HG02623 (cell line): ENCODE data around the gene SLX9.
"Not testable (repeated sequence)": the region's sequence is repeated elsewhere in the genome, so short reads cannot be mapped to it uniquely, and the experiment has no call there.

Source experiments
- ATAC-seq: cut with Tn5 transposase; IDR thresholded peaks from one replicate; pipeline ENCODE4 v1.9.1; 2021; ENCODE audit warnings: moderate library complexity; ENCODE audit not compliant: unreplicated experiment

SLX9 gene

DNA sequence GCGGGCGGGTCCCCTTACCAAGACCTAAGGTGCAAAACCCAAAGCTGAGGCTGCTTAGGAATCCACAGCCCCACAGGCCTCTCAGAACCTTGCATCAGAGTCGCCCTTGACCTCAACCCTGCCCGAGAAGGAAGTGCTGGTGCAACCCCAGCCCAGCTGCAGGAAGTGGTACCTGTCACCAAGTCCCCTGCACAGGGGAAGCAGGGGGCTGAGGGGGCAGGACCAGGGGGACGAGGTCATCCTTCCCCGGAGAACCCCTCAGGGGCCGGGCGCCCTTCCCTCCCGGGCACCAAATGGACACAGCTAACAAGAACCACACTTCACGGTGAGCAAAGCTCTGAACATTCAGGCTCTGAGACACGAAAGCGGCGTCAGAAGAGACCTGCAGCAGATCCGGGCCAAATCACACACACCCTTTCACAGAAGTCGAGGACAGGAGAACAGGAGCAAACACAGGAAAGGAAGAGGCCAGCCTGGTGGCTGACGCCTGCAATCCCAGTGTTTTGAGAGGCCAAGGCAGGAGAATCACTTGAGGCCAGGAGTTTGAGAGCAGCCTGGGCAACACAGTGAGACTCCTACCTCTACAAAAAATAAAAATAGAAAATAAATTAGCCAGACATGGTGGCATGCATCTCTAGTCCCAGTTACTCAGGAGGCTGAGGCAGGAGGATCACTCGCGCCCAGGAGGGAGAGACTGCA, 25.5 kb upstream of the SLX9 start:
- ATAC-seq: peak; percentile 46

DNA sequence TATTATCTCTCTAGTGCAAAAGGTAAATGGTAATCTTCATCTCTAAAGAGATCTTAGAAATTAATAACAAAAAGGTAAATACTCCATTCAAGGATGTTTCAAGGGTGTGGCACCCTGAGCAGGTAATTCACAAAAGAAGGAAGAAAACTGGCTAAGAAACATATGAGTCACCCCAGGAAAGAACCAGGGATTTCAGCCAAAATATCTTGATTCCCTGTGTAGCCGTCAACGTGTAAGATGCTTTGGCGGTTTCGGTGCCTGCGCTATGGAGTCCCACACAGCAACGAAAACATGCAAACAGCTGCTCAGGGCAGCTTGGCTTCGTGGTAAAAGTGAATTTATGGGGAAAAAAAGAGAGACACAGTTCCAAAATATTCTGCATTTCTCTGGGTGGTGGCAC, 22.9 kb upstream of the SLX9 start:
- ATAC-seq: no peak

- ATAC-seq: no peak
Measured at GRCh38 chr21:44917446-44918106, 22.3 kb upstream of the SLX9 start.

GRCh38 chr21:44918107-44918470, 21.7 kb upstream of the SLX9 start:
- ATAC-seq: no peak

GRCh38 chr21:44918581-44919033, 21.2 kb upstream of the SLX9 start:
- ATAC-seq: no peak

DNA sequence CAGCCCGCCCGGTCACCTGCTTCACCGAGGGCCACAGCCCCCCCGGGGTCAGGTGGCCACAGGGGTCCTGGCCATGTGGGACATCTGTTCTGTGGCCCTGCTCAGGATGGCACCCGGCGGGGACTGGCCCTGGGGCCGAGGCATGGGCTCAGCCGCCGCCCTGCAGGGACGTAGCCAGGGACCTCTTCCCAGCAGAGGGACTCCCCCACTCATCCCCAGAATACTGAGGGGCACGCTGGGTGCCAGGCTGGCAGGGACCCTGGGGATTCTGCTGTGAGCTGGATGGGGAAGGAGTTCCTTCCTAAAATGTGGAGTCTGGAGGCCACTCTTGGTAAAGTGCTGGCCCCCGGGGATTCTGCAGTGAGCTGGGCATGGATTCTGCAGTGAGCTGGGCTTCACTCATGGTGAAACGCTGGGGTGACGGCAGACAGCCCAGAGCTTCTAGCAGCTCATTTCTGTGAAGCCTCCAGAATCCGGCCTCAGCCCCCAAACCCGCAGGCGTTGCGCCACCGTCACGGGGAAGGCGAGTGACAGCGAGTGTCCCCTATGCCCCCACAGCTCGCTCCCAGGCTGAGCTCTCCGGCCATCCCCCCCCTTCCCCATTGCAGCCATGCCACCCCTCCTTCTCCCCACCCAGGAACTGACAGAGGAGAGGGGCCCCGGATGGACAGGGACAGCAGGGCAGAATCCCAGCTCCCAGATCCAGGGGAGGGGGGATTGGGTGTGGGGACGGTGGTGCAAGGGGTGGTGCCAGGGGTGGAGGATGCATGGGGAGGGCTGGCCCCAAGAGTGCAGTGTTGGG, 20.5 kb upstream of the SLX9 start:
- no peak for ATAC-seq

- peak; percentile 12 for ATAC-seq
Measured at GRCh38 chr21:44919913-44920693, 19.7 kb upstream of the SLX9 start.

DNA sequence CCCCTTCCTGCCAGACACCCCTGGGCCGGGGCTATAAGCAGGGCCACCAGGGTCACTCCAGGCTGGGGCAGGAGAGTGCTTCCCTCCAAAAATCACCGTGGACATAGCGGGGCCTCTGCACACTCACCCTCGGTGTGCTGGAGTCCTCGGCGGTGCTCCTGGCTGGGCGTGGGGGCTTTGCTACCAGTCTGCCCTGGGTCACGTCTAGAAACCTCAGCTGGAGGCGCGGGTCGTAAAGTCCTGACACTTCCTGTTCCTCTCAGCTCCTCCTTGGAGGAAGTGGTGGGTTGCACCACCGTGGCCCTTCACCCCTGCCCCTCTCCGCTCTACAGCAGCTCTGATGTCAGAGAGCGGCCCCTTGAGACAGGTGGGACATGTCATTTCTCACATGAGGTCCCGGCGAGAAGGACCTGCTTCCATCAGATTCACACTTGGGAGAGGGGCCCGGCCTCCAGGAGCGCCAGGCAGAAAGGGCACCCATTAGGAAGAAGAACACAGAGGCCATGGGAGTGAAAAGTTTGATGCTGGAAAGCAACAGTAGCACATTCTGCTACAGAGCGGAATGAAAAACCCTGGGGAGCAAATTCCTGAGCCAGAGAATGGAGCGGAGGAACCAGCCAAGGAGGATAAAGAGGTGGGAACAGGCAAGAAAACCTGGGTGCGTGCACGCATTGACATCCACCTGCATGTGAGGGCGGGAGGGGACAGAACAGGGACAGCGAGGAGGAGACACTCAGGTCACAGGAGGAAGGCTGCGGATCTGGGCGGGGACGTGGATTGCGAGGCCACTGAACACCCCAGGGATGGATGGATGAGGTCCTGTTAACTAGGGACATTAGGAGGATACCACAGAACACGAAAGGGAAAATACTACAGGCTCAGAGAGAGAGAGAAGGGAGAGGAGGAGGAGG, 18.9 kb upstream of the SLX9 start, which contains the start of gene ITGB2:
TSS of gene ITGB2 (minus strand) at position 206 of the 911 bp plus-strand sequence. CDS start 10,117 bp downstream, outside the sequence.
- ATAC-seq: peak; percentile 49

DNA sequence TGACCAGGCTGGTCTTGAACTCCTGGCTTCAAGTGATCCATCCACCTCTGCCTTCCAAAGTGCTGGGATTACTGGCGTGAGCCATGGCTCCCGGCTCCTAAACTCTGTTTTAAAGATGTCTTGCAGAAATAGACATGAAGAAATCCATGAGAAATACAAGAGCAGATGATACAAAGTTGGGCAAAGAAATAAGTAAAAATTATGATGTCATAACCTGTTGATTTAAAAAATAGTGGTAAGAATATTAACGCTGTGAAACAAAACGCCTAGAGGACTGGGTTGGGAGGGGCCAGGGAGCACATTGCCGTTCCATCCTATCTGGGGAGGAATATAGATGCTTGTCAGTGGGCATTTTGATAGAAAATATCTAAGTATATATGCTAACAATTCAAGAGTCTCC, 17.9 kb upstream of the SLX9 start:
- no peak for ATAC-seq

GRCh38 chr21:44923480-44924084, 16.2 kb upstream of the SLX9 start:
- no peak for ATAC-seq

- no peak for ATAC-seq
Measured at GRCh38 chr21:44924606-44925377, 15.0 kb upstream of the SLX9 start.

GRCh38 chr21:44925378-44925755, 14.5 kb upstream of the SLX9 start:
- ATAC-seq: no peak

GRCh38 chr21:44926331-44927101, 13.3 kb upstream of the SLX9 start:
- no peak for ATAC-seq

DNA sequence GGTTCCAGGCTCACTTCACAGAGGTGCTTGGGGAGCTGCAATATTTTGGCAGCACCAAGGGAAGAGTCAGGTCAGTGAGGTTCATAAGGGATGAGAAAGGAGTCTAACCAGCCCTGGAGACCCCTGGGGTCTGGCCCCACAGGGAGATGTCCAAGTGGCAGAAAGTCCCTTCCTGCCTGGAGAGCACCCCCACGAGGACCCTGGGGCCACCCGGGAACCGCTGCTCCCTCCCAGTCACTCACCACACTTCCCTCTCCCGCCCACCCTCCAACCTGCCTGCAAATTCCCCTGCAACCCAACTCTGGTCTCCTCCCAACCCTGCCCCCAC, 12.6 kb upstream of the SLX9 start:
- no peak for ATAC-seq

DNA sequence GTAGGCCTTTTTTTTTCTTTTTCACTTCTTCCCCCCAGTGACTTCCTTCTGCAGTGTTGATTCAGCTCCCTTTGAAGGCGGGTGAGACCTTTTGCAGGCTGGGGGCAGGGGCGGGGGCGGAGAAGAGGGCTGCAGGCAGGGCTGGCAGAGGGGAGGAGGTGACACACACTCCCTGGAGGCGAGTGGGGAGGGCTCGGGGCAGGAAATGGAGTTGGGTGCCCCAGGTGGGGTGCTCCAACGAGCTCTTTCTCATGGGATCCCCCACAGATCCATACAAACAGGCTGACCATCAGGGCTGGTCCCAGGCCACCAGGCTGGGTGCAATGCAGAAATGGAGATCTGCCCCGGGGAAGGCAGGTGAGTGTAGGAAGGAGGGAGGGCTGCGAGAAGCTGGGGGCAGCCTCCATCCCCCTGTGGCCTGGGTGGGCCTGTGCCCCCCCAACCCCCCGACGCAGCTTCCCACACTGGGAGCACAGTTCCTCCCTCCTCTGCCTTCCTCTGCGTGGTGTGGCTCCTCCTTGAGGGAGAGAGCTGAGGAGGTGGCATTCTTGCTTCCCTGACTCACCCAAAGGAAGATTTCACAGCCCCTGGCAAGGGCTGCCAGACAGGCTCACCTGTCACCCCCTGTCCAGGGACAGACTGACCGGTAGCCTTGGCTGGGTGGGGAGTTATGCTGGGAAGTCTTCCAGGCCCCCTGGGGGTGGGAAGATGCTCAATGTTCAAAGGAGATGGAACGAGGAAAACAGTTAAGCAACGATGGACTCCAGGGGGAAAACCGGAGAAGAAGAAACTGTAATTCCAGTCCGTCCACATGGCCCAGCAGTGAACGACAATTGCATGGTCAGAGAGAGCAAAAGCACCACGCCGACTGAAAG, 12.0 kb upstream of the SLX9 start:
- no peak for ATAC-seq

GRCh38 chr21:44928500-44929241, 11.2 kb upstream of the SLX9 start:
- not testable (repeated sequence) for ATAC-seq
